ENCODE results near the gene SMAP1.

DNA sequence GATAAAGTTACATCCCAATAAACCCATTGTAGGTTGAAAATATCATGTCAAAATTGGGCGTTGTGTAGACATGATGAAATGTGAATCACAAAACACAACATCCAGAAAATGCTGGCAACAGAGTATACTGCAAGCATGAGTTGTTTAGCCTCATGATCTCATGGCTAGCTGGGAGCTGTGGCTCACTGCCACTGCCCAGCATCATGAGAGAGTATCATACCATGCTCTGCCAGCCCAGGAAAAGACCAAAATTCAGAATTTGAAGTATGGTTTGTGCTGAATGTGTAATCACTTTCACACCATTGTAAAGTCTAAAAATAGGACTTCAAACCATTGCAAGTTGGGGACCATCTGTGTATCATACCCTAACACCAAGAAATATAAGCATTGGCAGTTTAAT is 45.2 kb upstream of the SMAP1 start:
- TF ChIP-seq CTCF (IDR thresholded peaks at IDR 0.05 in 4 of 5, conservative IDR thresholded peaks at IDR 0.05 in 1 of 5) = no peak
- TF ChIP-seq POLR2A (IDR thresholded peaks at IDR 0.05) = no peak
